A549 (cell line): ENCODE data around the gene RBM15. TPM values are rescaled to one million over a fixed set of nuclear protein-coding genes. Genes with fewer than 3 reads are reported as not detected.

ENCODE experiments used
- ATAC-seq, 2 experiments: fragments of 200-7000 bp in 1 of 2; fragments of >200 bp in 1 of 2; cut with Nextera tagmentation in 1 of 2; cut with Tn5 transposase in 1 of 2; 3 replicates each; pipeline versions ENCODE4 v1.8.0 to v1.9.1; 2018 to 2020; ENCODE audit warnings: mild to moderate bottlenecking in 1 of 2, moderate library complexity in 1 of 2
- CTCF ChIA-PET: fragments of 300-600 bp; sonication (Branson Sonifier 250); formaldehyde crosslinking; extraction: SDS; loops from one replicate; lab custom pipeline; 2021; ENCODE audit warnings: antibody characterized with exemption, inconsistent platforms; lab: Yijun Ruan, JAX
- POLR2A ChIA-PET: fragments of 350-600 bp; formaldehyde crosslinking; extraction: SDS; loops from one replicate; lab custom pipeline; 2021; ENCODE audit warnings: antibody characterized with exemption, inconsistent platforms; lab: Yijun Ruan, JAX
- DNase-seq, 2 experiments: peaks; one replicate each; pipeline versions ENCODE4 v3.0.0 to v3.0.0-alpha.2; 2011 to 2016; ENCODE audit warnings: low read depth in 1 of 2, low spot score in 1 of 2
- FAIRE-seq: peaks from 2 replicates; lab custom pipeline; 2011; peaks lifted over from hg19 to GRCh38; lab: Jason Lieb, UNC
- H3K27ac ChIP-seq, 2 experiments: fragments of >200 bp; sonication (Bioruptor Twin); formaldehyde crosslinking; 3 replicates each; pipeline ENCODE4 v1.5.1; 2016 to 2017
- H3K4me1 ChIP-seq: fragments of >200 bp; sonication (Bioruptor Twin); formaldehyde crosslinking; 3 replicates; pipeline ENCODE4 v1.6.1; 2016
- H3K4me2 ChIP-seq: fragments of >200 bp; sonication (Bioruptor Twin); formaldehyde crosslinking; 3 replicates; pipeline ENCODE4 v1.6.1; 2016
- H3K4me3 ChIP-seq: fragments of >200 bp; sonication (Bioruptor Twin); formaldehyde crosslinking; 3 replicates; pipeline ENCODE4 v1.5.1; 2016
- H3K9me3 ChIP-seq: fragments of >200 bp; sonication (Bioruptor Twin); formaldehyde crosslinking; 3 replicates; pipeline ENCODE4 v1.6.1; 2016
- BHLHE40 ChIP-seq: IDR thresholded peaks from 2 replicates; pipeline ENCODE4 v1.6.1; 2012; ENCODE audit warnings: low read depth, low read length, inconsistent platforms
- CEBPB ChIP-seq, 2 experiments: fragments of >200 bp in 1 of 2; sonication (Bioruptor Twin) in 1 of 2; formaldehyde crosslinking in 1 of 2; IDR thresholded peaks; 2 replicates each; pipeline ENCODE4 v1.6.1; 2012 to 2016
- CHD2 ChIP-seq: fragments of 150-350 bp; IDR thresholded peaks from 2 replicates; pipeline ENCODE4 v1.6.1; 2014; ENCODE audit warnings: low read length; ENCODE audit not compliant: partially characterized antibody
- EP300 ChIP-seq, 2 experiments: fragments of >200 bp; sonication (Bioruptor Twin); formaldehyde crosslinking; IDR thresholded peaks; 2 replicates in 1 of 2; 3 replicates in 1 of 2; pipeline ENCODE4 v1.6.1; 2016 to 2017
- ESRRA ChIP-seq: fragments of 150-350 bp; IDR thresholded peaks from 2 replicates; pipeline ENCODE4 v1.6.1; 2014; ENCODE audit warnings: mild to moderate bottlenecking, low read length, borderline replicate concordance
- FOSL2 ChIP-seq, 2 experiments: fragments of 450-650 bp in 1 of 2; fragments of >200 bp in 1 of 2; sonication (Bioruptor Twin) in 1 of 2; formaldehyde crosslinking; IDR thresholded peaks; 2 replicates each; pipeline versions ENCODE4 v1.5.0 to v1.6.1; 2016 to 2020; ENCODE audit warnings: mild to moderate bottlenecking in 1 of 2, moderate library complexity in 1 of 2
- GATA3 ChIP-seq: IDR thresholded peaks from 2 replicates; pipeline ENCODE4 v1.6.1; 2012; ENCODE audit warnings: borderline replicate concordance
- HDAC2 ChIP-seq: fragments of 200-600 bp; sonication (generic); IDR thresholded peaks from 2 replicates; pipeline ENCODE4 v1.6.1; 2016
- HEYL ChIP-seq: fragments of 250-450 bp; sonication (Bioruptor Pico); IDR thresholded peaks from 2 replicates; pipeline ENCODE4 v1.8.0; 2021; ENCODE audit warnings: mild to moderate bottlenecking, moderate library complexity
- HOXA7 ChIP-seq: fragments of 250-450 bp; sonication (Bioruptor Pico); IDR thresholded peaks from 2 replicates; pipeline ENCODE4 v1.5.0; 2020; ENCODE audit warnings: mild to moderate bottlenecking, moderate library complexity
- JUN ChIP-seq, 2 experiments: fragments of >200 bp; sonication (Bioruptor Twin); formaldehyde crosslinking; IDR thresholded peaks; 2 replicates in 1 of 2; 3 replicates in 1 of 2; pipeline ENCODE4 v1.6.1; 2016 to 2017
- JUNB ChIP-seq: fragments of >200 bp; sonication (Bioruptor Twin); formaldehyde crosslinking; IDR thresholded peaks from 2 replicates; pipeline ENCODE4 v1.6.1; 2016
- KDM5A ChIP-seq: fragments of 200-600 bp; sonication (generic); IDR thresholded peaks from 2 replicates; pipeline ENCODE4 v1.6.1; 2016; ENCODE audit warnings: antibody characterized with exemption, mild to moderate bottlenecking
- MAFK ChIP-seq: fragments of 450-650 bp; IDR thresholded peaks from 2 replicates; pipeline ENCODE4 v1.6.1; 2014; ENCODE audit not compliant: partially characterized antibody
- NFE2L2 ChIP-seq: fragments of 150-350 bp; conservative IDR thresholded peaks from 2 replicates; pipeline ENCODE4 v1.6.1; 2014; ENCODE audit warnings: low read length
- NR3C1 ChIP-seq: fragments of >200 bp; sonication (Bioruptor Twin); formaldehyde crosslinking; IDR thresholded peaks from 3 replicates; pipeline ENCODE4 v1.6.1; 2017
- PHF8 ChIP-seq: fragments of 200-600 bp; sonication (generic); IDR thresholded peaks from 2 replicates; pipeline ENCODE4 v1.6.1; 2016; ENCODE audit warnings: low read depth, mild to moderate bottlenecking, antibody characterized with exemption, moderate library complexity, borderline replicate concordance
- POLR2AphosphoS2 ChIP-seq: conservative IDR thresholded peaks from 2 replicates; pipeline ENCODE4 v1.6.1; 2012; ENCODE audit warnings: low read length, improper control_type of control experiment, inconsistent platforms
- RNF2 ChIP-seq: fragments of 200-600 bp; sonication (generic); IDR thresholded peaks from 2 replicates; pipeline ENCODE4 v1.6.1; 2016; ENCODE audit warnings: low read depth, mild to moderate bottlenecking, antibody characterized with exemption, moderate library complexity, borderline replicate concordance
- ZC3H11A ChIP-seq: fragments of 450-650 bp; IDR thresholded peaks from 2 replicates; pipeline ENCODE4 v1.6.1; 2014; ENCODE audit warnings: antibody characterized with exemption, mild to moderate bottlenecking
- ZFP36 ChIP-seq: fragments of 450-650 bp; IDR thresholded peaks from 2 replicates; pipeline ENCODE4 v1.6.1; 2014; ENCODE audit warnings: borderline replicate concordance; ENCODE audit not compliant: partially characterized antibody
- ZSCAN20 ChIP-seq: fragments of 250-450 bp; sonication (Bioruptor Pico); IDR thresholded peaks from 2 replicates; pipeline ENCODE4 v1.8.0; 2022; ENCODE audit warnings: mild to moderate bottlenecking, moderate library complexity
- WGBS: methylation state at CpG from one replicate; pipeline ENCODE4 v1.1.6; 2017; ENCODE audit errors: missing lambda C conversion rate; 5-methylcytosine and 5-hydroxymethylcytosine counted together
- polyA plus RNA-seq, 4 experiments: library from polyadenylated mRNA; depleted of rRNA in 3 of 4; stranded (reverse); fragments of >200 nt; fragmentation: RNase III in 1 of 4; extraction: RNeasy Plus Mini Kit Qiagen cat#74134 plus additional on column Dnase treatment in 1 of 4; gene quantifications; 2 replicates in 3 of 4; 3 replicates in 1 of 4; pipeline ENCODE4 v1.2.3, GENCODE V29; 2011 to 2017
- TF ChIP-seq, protein P1 (sequence below): IDR thresholded peaks from 2 replicates; pipeline ENCODE4 v1.6.1; 2012; ENCODE audit warnings: low read depth, borderline replicate concordance
- TF ChIP-seq, protein P2 (sequence below): fragments of >200 bp; sonication (Bioruptor Twin); formaldehyde crosslinking; IDR thresholded peaks from 3 replicates; pipeline ENCODE4 v1.5.1; 2016
- TF ChIP-seq, protein P3 (sequence below): fragments of 450-650 bp; IDR thresholded peaks from 2 replicates; pipeline ENCODE4 v1.6.1; 2014; ENCODE audit warnings: antibody characterized with exemption
- TF ChIP-seq, protein P4 (sequence below): fragments of >200 bp; sonication (Bioruptor Twin); formaldehyde crosslinking; IDR thresholded peaks from 3 replicates; pipeline ENCODE4 v1.6.1; 2016
- TF ChIP-seq, protein P5 (sequence below): fragments of >200 bp; sonication (Bioruptor Twin); formaldehyde crosslinking; IDR thresholded peaks from 2 replicates; pipeline ENCODE4 v1.6.1; 2016

The RBM15 gene
- polyA plus RNA-seq, 2 of the 4 experiments (the other 2 are of a cell fraction), result 8.7 to 14.0 TPM

DNA sequence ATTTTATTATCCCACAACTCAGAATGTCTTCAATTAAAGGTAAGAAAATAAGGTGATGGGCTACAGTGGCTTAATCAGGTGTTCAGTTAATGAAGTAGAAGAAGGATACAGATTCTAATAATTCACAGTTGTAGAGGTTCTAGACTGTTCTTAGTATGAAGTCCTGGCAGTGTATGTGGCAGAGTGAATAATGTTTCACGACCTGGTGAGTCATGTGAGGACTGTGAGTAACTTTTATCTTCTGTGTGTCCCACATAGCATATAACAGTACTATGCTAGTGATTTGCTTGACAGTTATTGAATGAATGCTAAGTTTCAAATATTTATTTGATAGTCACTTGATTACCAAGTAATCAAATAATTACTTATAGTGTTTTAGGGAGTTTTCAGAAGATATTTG is 31.6 kb downstream of the RBM15 start:
- 5% methylated on average over 1 of the region's 1 CpG for WGBS
- Histone ChIP-seq H3K4me3 (no peak overlapping the region), H3K4me2 (no peak overlapping the region), H3K27ac (no peak overlapping the region), H3K4me1 (peaks cover 16% of the 10 kb centered on the region; the same call in 2 of the 3 replicates), H3K9me3 (no peaks in the 10 kb centered on the region)
- DNase-seq, result no peak
- ChIA-PET POLR2A (no interaction called here), CTCF (interaction anchor here (0.7 kb wide), 2 partner anchors 16 to 22 kb away, joined by 3 to 5 read pairs; no protein-coding TSS in a partner anchor)
- no peak for TF ChIP-seq HDAC2
- no peak for TF ChIP-seq PHF8
- TF ChIP-seq FOSL2 (IDR thresholded peaks at IDR 0.05), result no peak
- 0 out of 2 replicates have a peak, but pooled peaks have one; percentile 24 for TF ChIP-seq FOSL2 (CRISPR knock-in tag; IDR thresholded peaks at IDR 0.05)
- peak; percentile 74 to 76; a peak in 4 of 6 replicates for ATAC-seq
- FAIRE-seq, result no peak

DNA sequence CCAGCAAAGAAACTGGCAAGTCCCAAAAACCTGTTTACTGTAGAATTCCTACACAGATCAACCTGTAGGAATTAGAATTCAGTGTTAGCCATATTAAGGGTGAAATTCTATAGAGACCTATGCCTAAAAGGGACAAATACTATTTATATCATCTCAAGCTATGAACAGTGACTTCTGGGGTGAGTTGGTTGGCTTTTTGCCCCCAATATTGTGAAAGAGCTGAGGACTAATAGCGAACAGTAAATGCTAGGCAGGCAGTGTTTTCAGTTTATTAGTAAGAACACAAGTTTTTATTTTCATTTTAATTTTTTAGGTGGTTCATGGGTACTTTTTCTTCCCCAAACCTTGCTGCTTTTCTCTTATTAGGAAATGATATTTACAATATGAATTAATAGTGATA is 36.3 kb downstream of the RBM15 start:
- no peak for DNase-seq
- Histone ChIP-seq H3K9me3 (no peaks in the 10 kb centered on the region), H3K4me3 (no peak overlapping the region), H3K27ac (no peak overlapping the region), H3K4me2 (no peak overlapping the region), H3K4me1 (peaks cover 14% of the 10 kb centered on the region; the same call in 2 of the 3 replicates)
- ATAC-seq, result no peak
- no peak for TF ChIP-seq CHD2
- no peak for TF ChIP-seq ZC3H11A
- no peak for TF ChIP-seq ESRRA
- TF ChIP-seq BHLHE40, result no peak
- TF ChIP-seq HOXA7, result no peak
- TF ChIP-seq POLR2AphosphoS2, result no peak
- no peak for TF ChIP-seq HEYL
- TF ChIP-seq MAFK, result no peak
- no peak for TF ChIP-seq KDM5A
- TF ChIP-seq, protein P1, sequence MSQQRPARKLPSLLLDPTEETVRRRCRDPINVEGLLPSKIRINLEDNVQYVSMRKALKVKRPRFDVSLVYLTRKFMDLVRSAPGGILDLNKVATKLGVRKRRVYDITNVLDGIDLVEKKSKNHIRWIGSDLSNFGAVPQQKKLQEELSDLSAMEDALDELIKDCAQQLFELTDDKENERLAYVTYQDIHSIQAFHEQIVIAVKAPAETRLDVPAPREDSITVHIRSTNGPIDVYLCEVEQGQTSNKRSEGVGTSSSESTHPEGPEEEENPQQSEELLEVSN, result no peak
- TF ChIP-seq PHF8, result no peak
- TF ChIP-seq JUN (IDR thresholded peaks at IDR 0.05), result no peak
- TF ChIP-seq RNF2, result no peak
- TF ChIP-seq NFE2L2, result no peak
- TF ChIP-seq, protein P2, sequence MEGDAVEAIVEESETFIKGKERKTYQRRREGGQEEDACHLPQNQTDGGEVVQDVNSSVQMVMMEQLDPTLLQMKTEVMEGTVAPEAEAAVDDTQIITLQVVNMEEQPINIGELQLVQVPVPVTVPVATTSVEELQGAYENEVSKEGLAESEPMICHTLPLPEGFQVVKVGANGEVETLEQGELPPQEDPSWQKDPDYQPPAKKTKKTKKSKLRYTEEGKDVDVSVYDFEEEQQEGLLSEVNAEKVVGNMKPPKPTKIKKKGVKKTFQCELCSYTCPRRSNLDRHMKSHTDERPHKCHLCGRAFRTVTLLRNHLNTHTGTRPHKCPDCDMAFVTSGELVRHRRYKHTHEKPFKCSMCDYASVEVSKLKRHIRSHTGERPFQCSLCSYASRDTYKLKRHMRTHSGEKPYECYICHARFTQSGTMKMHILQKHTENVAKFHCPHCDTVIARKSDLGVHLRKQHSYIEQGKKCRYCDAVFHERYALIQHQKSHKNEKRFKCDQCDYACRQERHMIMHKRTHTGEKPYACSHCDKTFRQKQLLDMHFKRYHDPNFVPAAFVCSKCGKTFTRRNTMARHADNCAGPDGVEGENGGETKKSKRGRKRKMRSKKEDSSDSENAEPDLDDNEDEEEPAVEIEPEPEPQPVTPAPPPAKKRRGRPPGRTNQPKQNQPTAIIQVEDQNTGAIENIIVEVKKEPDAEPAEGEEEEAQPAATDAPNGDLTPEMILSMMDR, result no peak
- TF ChIP-seq, protein P3, sequence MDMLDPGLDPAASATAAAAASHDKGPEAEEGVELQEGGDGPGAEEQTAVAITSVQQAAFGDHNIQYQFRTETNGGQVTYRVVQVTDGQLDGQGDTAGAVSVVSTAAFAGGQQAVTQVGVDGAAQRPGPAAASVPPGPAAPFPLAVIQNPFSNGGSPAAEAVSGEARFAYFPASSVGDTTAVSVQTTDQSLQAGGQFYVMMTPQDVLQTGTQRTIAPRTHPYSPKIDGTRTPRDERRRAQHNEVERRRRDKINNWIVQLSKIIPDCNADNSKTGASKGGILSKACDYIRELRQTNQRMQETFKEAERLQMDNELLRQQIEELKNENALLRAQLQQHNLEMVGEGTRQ, result no peak
- TF ChIP-seq CEBPB (IDR thresholded peaks at IDR 0.05), result no peak
- WGBS, result 93% methylated on average over 1 of the region's 1 CpG
- ChIA-PET POLR2A (no interaction called here), CTCF (no interaction called here)
- no peak for FAIRE-seq

DNA sequence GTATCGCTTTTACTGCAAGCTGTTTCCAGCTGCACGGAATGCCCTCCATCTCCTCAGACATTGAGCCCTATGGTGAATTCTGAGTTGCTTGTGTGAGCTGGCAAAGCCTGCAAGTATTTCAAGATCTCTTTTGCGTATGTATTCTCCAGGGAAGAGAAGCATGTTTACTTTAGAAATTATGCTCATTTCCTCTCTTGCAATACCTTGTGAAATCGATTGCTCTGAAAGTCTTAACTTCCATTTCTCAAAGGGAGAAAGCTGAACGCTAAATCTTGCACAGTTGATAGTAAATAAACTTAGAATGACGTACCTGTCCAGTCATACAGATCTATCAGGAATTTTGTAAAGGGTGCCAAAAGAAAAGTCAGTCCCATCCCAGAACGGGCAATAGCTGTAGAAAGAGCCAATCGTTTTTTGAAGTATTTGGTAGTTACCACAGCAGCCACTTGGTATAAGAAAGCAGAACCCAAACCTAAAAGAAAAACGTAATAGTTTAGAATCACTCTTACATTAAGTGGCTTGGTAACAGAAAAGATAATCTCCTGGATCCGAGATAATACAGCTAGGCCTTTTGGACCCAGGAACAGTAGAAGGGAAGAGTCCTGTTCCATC is 41.6 kb downstream of the RBM15 start:
- WGBS, result 66% methylated on average over 10 of the region's 10 CpGs
- 0 out of 3 replicates have a peak overlapping the region, but pooled peaks have one; percentile 13 for H3K4me2 ChIP-seq
- peak overlapping the region; percentile 42 to 83; a peak in 5 of 6 replicates for H3K27ac ChIP-seq
- FAIRE-seq (no peak), DNase-seq (peak in 1 of 2 experiments; percentile 34), ATAC-seq (peak; percentile 59 to 81; a peak in 4 of 6 replicates)
- TF ChIP-seq ZFP36 (no peak), POLR2AphosphoS2 (no peak), EP300 (IDR thresholded peaks at IDR 0.05) (peak; percentile 44 to 77; a peak in 2 of 5 replicates), CEBPB (IDR thresholded peaks at IDR 0.05) (peak in 1 of 2 experiments; percentile 82; a peak in 1 of 4 replicates), NR3C1 (no peak), JUNB (peak; percentile 15; the same call in 1 of the 2 replicates), GATA3 (no peak), ZSCAN20 (CRISPR knock-in tag) (no peak)
- TF ChIP-seq, protein P4, sequence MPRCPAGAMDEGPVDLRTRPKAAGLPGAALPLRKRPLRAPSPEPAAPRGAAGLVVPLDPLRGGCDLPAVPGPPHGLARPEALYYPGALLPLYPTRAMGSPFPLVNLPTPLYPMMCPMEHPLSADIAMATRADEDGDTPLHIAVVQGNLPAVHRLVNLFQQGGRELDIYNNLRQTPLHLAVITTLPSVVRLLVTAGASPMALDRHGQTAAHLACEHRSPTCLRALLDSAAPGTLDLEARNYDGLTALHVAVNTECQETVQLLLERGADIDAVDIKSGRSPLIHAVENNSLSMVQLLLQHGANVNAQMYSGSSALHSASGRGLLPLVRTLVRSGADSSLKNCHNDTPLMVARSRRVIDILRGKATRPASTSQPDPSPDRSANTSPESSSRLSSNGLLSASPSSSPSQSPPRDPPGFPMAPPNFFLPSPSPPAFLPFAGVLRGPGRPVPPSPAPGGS, result 0 out of 3 replicates have a peak, but pooled peaks have one; percentile 19
- TF ChIP-seq, protein P5, sequence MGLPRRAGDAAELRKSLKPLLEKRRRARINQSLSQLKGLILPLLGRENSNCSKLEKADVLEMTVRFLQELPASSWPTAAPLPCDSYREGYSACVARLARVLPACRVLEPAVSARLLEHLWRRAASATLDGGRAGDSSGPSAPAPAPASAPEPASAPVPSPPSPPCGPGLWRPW, result 0 out of 2 replicates have a peak, but pooled peaks have one; percentile 58
- TF ChIP-seq, protein P3, result no peak
- POLR2A ChIA-PET, result interaction anchor here (0.9 to 3.0 kb wide), 2 partner anchors 13 to 42 kb away, joined by 3 to 9 read pairs; partner anchors contain the start of gene RBM15
- CTCF ChIA-PET, result interaction anchor here (1.2 to 3.1 kb wide), 3 partner anchors 41 to 79 kb away, joined by 3 to 8 read pairs (median 3); no protein-coding TSS in a partner anchor
- no peaks in the 10 kb centered on the region for H3K9me3 ChIP-seq
- H3K4me1 ChIP-seq, result peaks cover 34% of the 10 kb centered on the region
- no peak overlapping the region for H3K4me3 ChIP-seq
